Stimulated activated effector memory CD8-positive, alpha-beta T cell treated with anti-CD3 and anti-CD28 coated beads, Interleukin-12 subunit alpha, Interleukin-12 subunit beta, amount 100 ng/mL, for 72 hours (primary cell): ENCODE results near the gene SMOC2.
A peak's percentile ranks its signal among the peaks of the same experiment; 100 is the strongest.

Experiments used
- ATAC-seq: fragments of 150-1000 bp; cut with Tn5 transposase; 2 replicates; pipeline ENCODE4 v1.10.0; 2021
- DNase-seq, 2 donors: peaks; one replicate each; pipeline ENCODE4 v3.0.0; 2021 to 2022; ENCODE audit warnings: low spot score in 2 of 2
- H3K27ac Mint-ChIP-seq: one replicate; pipeline ENCODE4 v1.8.0; 2022; ENCODE audit warnings: mild to moderate bottlenecking, mixed read lengths
- H3K36me3 Mint-ChIP-seq: one replicate; pipeline ENCODE4 v1.8.0; 2022; ENCODE audit warnings: mild to moderate bottlenecking, mixed read lengths
- H3K4me1 Mint-ChIP-seq: one replicate; pipeline ENCODE4 v1.8.0; 2022; ENCODE audit warnings: mixed read lengths
- H3K4me3 Mint-ChIP-seq: one replicate; pipeline ENCODE4 v1.8.0; 2022; ENCODE audit warnings: mild to moderate bottlenecking, mixed read lengths
- H3K9me3 Mint-ChIP-seq: one replicate; pipeline ENCODE4 v1.8.0; 2022; ENCODE audit warnings: mixed read lengths

Gene SMOC2

DNA sequence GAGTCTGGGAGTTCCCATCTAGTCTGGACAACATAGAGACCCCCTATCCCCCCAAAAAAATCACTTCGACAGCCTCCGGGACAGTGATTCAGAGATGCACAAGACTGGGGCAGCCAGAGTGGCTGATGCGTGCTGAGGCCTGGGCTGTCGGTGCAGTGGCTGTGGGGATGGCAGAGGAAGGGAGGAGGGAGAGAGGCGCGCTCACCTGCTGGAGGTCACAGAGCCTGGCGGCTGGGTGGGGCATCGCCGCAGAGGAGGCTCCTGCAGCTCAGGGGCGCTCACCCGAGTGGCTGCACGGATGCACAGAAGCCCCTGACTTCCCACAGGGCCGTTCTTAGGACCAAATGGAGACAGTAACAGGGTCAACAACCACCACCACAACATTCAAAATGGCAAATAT lies 182.8 kb downstream of the SMOC2 start:
- no peak overlapping the region for H3K4me3 Mint-ChIP-seq
- ATAC-seq = no peak
- no peak for DNase-seq
- H3K4me1 Mint-ChIP-seq = peaks cover 13% of the 10 kb centered on the region
- peaks cover 4% of the 10 kb centered on the region for H3K9me3 Mint-ChIP-seq
- no peaks in the 10 kb centered on the region for H3K36me3 Mint-ChIP-seq
- no peak overlapping the region for H3K27ac Mint-ChIP-seq

DNA sequence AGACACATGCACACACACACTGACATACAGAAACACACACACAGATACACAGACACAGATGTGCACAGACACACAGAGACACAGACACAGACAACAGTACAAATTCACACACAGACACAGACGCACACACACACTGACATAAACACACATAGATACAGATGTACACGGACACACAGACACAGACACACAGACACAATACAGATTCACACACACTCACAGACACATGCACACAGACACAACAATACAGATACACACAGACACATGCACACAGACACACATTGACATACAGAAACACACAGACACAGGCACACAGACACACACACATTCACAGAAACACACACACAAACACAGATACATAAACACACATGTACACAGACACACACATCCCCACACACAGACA lies 183.6 kb downstream of the SMOC2 start:
- ATAC-seq (no peak), DNase-seq (no peak)
- Mint-ChIP-seq H3K27ac (no peak overlapping the region), H3K36me3 (no peaks in the 10 kb centered on the region), H3K4me3 (no peak overlapping the region), H3K9me3 (peaks cover 4% of the 10 kb centered on the region), H3K4me1 (peaks cover 6% of the 10 kb centered on the region)

DNA sequence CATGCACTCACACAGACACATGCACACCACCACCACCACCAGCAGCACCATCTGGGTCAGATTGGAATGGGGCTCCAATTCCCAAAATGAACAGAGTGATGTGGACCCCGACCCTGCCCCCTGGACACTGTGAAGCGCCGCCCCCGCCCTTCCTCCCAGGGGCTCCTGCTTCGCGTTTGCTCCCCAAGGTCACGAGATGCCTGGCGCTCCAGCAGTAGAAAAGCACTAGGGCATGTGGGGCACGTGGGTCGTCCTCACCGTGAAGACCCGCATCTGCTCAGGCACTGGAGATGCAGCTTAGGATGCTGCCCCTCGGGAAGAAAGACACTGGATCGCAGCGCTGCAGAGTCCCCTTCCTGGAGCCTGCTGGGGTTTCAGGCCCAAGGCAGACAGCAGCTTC lies 184.0 kb downstream of the SMOC2 start:
- Mint-ChIP-seq H3K36me3 (no peaks in the 10 kb centered on the region), H3K4me3 (no peak overlapping the region), H3K27ac (no peak overlapping the region), H3K4me1 (peaks cover 2% of the 10 kb centered on the region), H3K9me3 (peaks cover 4% of the 10 kb centered on the region)
- ATAC-seq (no peak), DNase-seq (no peak)

DNA sequence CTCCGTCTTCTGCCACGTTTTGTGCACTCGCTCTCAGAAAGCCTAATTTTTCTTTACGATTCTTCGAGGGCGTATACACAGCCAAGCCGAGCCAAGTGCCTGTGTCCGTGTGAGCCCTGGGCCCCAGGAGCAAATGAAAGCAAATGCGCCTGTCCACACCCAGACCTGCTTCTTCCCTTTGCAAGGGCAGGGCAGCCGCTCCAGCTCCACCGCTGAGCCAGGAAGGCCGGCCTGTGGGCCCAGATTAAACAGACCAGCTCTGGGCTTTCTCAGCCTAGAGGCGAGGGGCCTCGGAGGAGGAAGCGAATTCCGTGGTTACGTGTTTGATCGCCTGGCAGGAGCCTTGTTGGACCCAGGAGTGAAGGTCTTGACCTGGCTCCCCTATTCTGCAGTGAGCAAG lies 184.6 kb downstream of the SMOC2 start:
- no peak for ATAC-seq
- Mint-ChIP-seq H3K27ac (no peak overlapping the region), H3K4me3 (no peak overlapping the region), H3K36me3 (no peaks in the 10 kb centered on the region), H3K4me1 (no peaks in the 10 kb centered on the region), H3K9me3 (peaks cover 4% of the 10 kb centered on the region)
- DNase-seq = no peak

DNA sequence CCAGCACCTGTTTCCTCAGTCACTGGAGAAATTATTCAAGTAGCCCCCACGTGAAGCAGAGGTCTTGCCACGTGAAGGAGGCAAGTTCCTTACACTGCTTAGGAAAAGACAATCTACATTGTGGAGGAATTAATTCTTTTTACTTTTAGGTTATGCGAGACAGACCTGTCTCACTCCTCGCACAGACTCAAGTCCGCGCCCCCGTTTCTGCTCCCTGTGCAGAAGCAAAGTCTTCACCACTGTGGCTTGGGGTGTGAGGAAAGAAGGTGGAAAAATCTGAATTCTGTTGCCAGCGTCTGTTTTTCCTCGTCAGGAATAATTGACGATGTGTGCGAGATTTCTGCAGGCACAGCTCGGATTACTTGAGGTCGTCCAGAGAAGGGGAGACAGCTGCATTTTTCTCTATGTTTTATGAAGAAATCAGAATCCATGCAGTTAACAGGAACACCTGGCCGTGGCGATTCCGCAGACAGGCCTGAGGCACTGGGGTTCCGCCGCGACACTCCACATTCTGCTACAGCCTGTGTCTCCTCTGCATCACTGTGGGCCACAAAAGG lies 185.1 kb downstream of the SMOC2 start:
- Mint-ChIP-seq H3K27ac (no peak overlapping the region), H3K4me1 (no peaks in the 10 kb centered on the region), H3K36me3 (no peaks in the 10 kb centered on the region), H3K9me3 (peaks cover 3% of the 10 kb centered on the region), H3K4me3 (no peak overlapping the region)
- DNase-seq (no peak), ATAC-seq (no peak)

DNA sequence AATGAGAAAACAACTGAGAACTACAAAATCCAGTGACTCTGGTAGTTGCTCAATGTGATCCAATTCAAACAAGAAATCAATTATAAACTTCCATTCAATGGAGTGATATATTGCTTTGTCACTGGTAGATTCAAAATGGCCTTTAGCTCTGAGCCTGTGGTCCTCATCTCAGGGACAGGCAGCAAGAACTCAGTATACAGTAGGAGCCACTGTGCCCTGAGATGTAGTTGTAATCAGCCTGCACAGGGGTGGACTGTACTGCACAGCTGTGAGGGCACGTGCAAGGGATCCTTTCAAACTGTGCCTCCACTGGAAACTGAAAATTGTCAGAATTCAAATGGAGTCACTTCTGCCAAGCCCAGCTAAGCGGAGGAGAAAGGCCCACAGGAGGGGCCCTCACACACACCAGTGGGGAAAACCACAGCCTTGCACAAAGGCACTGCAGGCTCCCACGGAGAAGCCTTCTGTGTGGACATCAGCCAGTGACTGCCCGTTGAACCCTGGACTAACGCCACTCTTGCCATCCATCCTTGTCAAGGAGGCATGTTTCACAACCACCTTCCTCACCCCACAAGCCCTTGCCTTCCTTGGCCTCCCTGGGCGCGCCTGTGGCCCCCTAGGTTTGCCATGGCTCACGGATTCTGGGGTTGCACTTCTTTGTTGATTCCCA lies 186.7 kb downstream of the SMOC2 start:
- Mint-ChIP-seq H3K36me3 (no peaks in the 10 kb centered on the region), H3K9me3 (no peaks in the 10 kb centered on the region), H3K4me3 (no peak overlapping the region), H3K27ac (no peak overlapping the region), H3K4me1 (no peaks in the 10 kb centered on the region)
- DNase-seq (no peak), ATAC-seq (no peak)

DNA sequence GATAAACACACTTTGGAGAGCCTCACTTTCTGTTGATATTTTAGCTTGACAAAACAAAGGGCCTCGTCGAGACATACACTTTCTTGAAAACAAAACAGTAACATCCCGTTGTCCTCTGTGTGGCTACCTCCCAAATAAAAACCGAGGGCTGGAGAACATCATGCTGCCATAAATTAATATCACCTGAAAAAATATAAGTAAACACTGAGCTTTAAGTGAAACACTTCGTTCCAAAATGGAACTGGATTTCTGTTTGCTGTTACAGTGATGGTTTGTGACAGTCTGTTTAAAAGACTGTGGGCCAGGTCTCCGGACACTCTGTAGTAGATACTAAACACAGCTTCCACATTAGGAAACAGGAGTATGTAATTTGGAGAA lies 187.2 kb downstream of the SMOC2 start:
- DNase-seq (no peak), ATAC-seq (no peak)
- Mint-ChIP-seq H3K4me3 (no peak overlapping the region), H3K27ac (no peak overlapping the region), H3K36me3 (no peaks in the 10 kb centered on the region), H3K9me3 (no peaks in the 10 kb centered on the region), H3K4me1 (no peaks in the 10 kb centered on the region)

- H3K36me3 Mint-ChIP-seq = no peaks in the 10 kb centered on the region
- no peaks in the 10 kb centered on the region for H3K4me1 Mint-ChIP-seq
- H3K9me3 Mint-ChIP-seq = no peaks in the 10 kb centered on the region
- H3K4me3 Mint-ChIP-seq = no peak overlapping the region
- DNase-seq = no peak
- peak; percentile 11 for ATAC-seq
- no peak overlapping the region for H3K27ac Mint-ChIP-seq
Measured at GRCh38 chr6:168628732-168629245, 187.8 kb downstream of the SMOC2 start.

DNA sequence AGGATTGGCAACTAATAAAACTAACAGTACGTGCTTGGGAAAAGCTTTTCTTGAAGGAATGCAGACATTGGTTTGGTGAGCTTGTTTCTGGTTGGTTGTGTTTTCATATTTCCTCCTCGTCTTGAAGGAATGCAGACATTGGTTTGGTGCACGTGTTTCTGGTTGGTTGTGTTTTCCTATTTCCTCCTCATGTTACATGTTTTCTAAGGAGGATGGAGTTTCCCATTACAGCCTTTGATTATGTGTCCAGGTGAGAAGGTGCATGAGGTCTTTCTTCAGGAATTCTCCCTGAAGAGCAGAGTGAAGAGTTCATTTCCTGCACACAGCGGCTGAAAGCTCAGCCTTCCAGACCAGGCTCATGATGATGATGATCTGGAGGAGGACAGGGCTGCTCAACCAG lies 190.6 kb downstream of the SMOC2 start:
- no peak for DNase-seq
- Mint-ChIP-seq H3K27ac (no peak overlapping the region), H3K36me3 (no peaks in the 10 kb centered on the region), H3K4me1 (no peaks in the 10 kb centered on the region), H3K9me3 (no peaks in the 10 kb centered on the region), H3K4me3 (no peak overlapping the region)
- ATAC-seq = no peak

- Mint-ChIP-seq H3K4me1 (no peaks in the 10 kb centered on the region), H3K36me3 (no peaks in the 10 kb centered on the region), H3K27ac (no peak overlapping the region), H3K9me3 (no peaks in the 10 kb centered on the region), H3K4me3 (no peak overlapping the region)
- DNase-seq = no peak
- no peak for ATAC-seq
Measured at GRCh38 chr6:168632694-168633093, 191.7 kb downstream of the SMOC2 start.

DNA sequence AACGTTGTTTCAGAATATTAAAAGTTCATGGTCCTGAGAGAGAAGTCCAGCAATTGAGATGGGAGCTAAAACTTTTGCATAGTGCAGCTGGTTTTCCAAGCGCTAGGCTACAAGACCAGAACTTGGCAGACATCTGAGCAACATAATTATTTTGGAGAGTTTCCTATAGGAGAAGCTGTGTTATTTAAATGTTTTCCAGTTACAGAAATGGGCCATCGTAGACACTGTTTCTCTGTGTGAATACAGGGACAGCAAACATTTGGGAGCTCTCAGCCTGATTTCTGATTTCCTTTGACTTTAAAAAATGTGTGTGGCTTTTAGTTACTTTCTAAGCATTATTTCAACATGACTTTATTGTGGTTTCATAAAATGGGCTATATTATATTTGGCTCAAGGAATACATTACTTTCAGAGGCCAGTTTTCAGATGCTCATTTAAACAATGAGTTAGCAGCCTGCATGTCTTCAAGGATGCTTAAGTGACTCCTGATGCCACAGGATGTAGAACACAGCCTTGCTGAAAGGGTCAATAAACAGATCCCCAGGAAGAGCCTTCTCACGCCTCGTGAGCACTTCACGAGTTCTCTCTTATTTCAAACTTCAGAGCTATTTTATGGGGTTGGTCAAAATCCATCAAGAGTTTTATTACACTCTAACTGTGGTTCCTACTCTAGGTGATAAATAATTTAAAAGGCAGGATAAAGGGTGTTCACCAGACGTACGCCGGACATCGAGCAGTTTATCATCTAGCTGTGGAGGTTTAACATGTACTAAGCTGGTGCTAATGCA lies 193.8 kb downstream of the SMOC2 start:
- Mint-ChIP-seq H3K4me1 (no peaks in the 10 kb centered on the region), H3K36me3 (no peaks in the 10 kb centered on the region), H3K4me3 (no peak overlapping the region), H3K27ac (no peak overlapping the region), H3K9me3 (no peaks in the 10 kb centered on the region)
- ATAC-seq (no peak), DNase-seq (no peak)

GRCh38 chr6:168636147-168637004 lies 195.4 kb downstream of the SMOC2 start:
- no peaks in the 10 kb centered on the region for H3K9me3 Mint-ChIP-seq
- H3K27ac Mint-ChIP-seq = no peak overlapping the region
- H3K4me1 Mint-ChIP-seq = no peaks in the 10 kb centered on the region
- no peak for ATAC-seq
- H3K4me3 Mint-ChIP-seq = no peak overlapping the region
- DNase-seq = no peak
- no peaks in the 10 kb centered on the region for H3K36me3 Mint-ChIP-seq

DNA sequence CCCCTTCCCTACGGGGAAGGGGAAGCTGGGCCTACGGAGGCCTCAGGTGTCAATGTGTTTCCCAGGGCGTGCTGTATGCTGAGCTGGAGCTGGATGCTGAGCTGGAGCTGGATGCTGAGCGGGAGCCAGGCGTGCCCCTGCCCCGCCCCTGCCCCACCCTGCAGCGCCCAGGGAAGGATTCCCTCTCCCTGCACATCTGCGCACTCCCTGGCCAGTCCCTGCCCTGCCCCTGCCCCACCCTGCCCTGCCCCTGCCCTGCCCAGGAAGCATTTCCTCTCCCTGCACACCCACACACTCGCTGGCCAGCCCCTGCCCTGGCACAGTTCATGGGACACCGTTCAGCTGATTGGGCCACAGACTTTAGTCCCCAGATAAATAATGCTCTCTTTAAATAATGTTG lies 196.8 kb downstream of the SMOC2 start:
- no peaks in the 10 kb centered on the region for H3K36me3 Mint-ChIP-seq
- no peaks in the 10 kb centered on the region for H3K4me1 Mint-ChIP-seq
- no peak overlapping the region for H3K4me3 Mint-ChIP-seq
- no peak overlapping the region for H3K27ac Mint-ChIP-seq
- ATAC-seq (no peak), DNase-seq (no peak)
- H3K9me3 Mint-ChIP-seq = no peaks in the 10 kb centered on the region

- Mint-ChIP-seq H3K4me1 (no peaks in the 10 kb centered on the region), H3K36me3 (no peaks in the 10 kb centered on the region), H3K4me3 (no peak overlapping the region), H3K9me3 (no peaks in the 10 kb centered on the region), H3K27ac (no peak overlapping the region)
- DNase-seq = no peak
- ATAC-seq = no peak
Measured at GRCh38 chr6:168638468-168639271, 197.7 kb downstream of the SMOC2 start.

DNA sequence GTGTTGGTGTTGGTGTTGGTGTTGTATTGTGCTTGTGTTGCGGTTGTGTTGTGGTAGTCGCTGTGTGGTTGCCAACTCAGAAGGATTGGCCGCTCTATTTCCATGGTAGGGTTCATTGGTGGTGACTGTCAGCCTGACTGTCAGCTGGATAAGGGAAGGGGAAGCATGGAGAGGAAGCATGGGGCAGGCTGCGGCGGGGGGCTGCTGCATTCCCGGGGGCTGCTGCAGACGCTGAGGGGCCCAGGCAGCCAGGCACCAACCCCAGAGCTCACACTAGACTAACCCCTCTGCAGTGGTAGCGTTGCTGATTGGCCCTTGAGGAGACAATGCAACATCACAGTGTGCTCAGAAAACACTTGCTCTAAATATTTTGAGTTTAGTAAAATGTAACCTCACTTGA lies 199.2 kb downstream of the SMOC2 start:
- ATAC-seq = no peak
- H3K9me3 Mint-ChIP-seq = no peaks in the 10 kb centered on the region
- H3K4me1 Mint-ChIP-seq = no peaks in the 10 kb centered on the region
- no peaks in the 10 kb centered on the region for H3K36me3 Mint-ChIP-seq
- no peak overlapping the region for H3K27ac Mint-ChIP-seq
- H3K4me3 Mint-ChIP-seq = no peak overlapping the region
- DNase-seq = no peak
